Stimulated activated CD4-positive, alpha-beta T cell treated with anti-CD3 and anti-CD28 coated beads, TNF-alpha, amount 100 ng/mL, for 24 hours (primary cell): ENCODE data around the gene CARHSP1.
"Not testable (repeated sequence)": the region's sequence is repeated elsewhere in the genome, so short reads cannot be mapped to it uniquely, and the experiment has no call there.

Experiments
- DNase-seq, 3 experiments: peaks; one replicate each; pipeline ENCODE4 v3.0.0-alpha.2; 2020; ENCODE audit warnings: low read depth in 3 of 3

Gene CARHSP1

DNA sequence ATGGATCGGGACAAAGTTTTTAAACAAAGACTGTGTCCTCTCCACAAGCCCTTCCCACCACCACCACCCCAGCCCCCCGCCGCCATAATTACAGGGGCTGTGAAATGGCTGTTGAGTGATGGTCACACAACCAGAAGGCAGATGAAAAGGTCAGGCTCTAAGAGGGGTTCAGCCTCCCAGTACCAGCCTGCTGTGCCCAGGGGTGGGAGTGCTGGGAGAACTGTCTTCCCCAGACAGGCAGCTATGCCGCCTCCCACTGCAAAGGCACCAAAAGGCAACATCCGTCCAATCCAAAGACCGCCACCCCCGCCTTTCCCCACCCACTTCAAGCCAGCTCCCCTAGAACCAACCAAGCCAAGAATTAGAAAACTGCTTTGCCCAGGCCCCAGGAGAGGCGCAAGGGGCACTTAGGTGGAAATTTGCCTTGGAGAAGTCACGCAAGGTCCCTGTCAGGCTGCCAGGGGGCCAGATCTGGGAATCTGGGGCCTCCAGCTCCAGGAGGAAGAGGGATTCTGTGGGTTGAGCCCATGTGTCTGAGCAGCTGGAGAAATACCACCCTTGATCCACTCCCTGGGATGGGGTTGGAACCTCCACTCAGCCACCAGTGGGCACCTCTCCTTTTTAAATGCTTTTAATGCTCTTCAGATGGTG lies 14.4 kb downstream of the CARHSP1 start:
- DNase-seq: no peak

DNA sequence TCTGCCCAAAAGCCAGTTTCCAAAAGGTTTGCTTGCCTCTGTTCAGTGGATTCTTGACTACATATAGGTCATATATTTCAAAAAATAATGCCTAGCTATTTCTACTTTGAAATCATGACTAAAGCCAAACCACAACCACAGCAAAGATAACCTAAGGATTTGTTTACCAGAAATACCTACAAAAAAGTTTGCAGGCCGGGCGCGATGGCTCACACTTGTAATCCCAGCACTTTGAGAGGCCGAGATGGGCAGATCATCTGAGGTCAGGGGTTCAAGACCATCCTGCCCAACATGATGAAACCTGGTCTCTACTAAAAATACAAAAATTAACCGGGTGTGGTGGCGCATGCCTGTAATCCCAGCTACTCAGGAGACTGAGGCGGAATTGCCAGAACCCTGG lies 15.2 kb downstream of the CARHSP1 start:
- DNase-seq: no peak

DNA sequence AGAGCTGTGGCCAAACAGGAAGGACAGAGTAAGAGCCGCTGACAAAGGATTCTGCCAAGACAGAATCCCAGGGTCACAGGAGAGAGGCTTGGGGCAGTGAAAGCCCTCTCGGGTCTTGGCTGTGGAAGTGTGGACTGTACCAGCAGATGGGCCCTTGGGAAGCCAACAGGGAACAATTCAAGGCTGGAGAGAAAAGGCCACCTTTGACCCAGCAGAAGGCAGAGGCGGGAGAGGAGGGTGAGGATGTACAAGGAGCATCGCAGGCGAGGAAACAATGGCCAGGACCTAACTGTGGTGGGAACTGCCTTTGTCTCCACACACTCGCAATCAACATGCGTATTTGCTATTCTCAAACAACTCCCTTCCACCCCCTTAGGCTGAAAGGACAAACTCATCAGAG lies 15.7 kb downstream of the CARHSP1 start:
- DNase-seq: no peak

DNA sequence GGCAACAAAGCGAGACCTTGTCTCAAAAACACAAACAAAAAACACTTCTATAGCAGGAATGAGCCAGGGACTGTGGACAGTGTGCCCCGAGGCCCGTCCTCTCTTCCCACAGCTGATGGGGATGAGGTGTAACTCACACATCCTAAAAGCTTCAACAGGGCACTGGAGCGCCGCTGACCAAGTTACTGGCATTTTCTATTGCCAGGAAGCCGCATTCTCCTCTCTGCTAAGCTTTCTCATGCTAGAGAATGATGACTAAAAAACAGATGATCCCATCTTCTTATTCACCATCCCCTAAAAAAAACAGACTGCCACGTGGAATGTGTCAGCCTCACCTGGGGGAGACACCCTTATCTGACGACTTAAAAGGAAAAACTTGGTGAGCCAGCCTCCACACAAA lies 16.3 kb downstream of the CARHSP1 start:
- DNase-seq: no peak

DNA sequence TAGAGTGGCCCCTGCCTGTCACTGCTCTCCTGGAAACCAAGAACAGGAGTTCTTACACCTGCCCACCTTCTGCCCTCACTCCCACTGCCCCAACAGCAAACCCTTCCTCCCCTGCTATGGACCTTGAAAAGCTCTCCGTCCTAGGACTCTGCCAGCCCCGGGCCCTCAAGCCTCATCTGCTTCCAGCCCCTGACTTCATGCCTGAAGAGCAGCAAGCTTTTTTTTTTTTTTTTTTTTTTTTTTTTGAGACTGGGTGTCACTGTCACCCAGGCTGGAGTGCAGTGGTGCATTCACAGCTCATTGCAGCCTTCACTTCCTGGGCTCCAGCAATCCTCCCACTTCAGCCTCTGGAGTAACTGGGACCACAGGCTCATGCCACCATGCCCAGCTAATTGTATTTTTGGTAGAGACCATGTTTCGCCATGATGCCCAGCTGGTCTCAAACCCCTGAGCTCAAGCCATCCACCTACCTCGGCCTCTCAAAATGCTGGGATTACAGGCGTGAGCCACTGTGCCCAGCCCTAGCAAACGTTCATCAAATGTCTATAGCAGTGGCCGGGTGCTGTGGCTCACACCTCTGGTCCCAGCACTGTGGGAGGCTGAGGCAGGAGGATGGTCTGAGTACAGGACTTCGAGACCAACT lies 16.9 kb downstream of the CARHSP1 start:
- DNase-seq: no peak

DNA sequence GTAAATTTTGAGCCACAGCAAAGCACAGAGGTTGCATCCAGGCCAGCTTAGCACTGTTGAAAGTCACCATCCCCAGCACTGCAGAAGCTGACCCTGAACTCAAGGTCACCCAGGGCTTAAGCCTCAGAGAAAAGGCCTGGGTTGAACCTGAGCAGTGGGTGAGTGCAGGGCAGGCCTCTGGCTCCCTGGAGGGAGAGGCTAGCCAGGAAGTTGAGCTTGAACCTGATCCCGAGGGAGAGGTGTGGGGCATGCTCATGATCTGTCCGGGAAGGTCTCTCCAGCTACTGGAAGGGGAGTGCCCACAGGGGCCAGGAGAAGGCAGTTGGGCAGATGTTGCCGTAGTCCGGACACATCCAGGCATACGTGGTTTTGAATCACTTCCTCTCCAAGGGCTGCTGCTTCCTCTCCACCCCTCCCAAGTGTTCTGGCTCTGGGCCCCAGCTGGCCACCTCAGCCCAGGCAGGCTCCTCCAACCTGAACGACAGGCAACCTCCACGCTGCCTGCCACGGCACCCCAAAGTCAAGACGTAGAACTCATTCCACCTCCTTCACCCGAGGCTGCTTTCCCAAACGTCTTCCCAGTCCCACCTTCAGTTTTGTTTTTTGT lies 18.4 kb downstream of the CARHSP1 start:
- no peak for DNase-seq

DNA sequence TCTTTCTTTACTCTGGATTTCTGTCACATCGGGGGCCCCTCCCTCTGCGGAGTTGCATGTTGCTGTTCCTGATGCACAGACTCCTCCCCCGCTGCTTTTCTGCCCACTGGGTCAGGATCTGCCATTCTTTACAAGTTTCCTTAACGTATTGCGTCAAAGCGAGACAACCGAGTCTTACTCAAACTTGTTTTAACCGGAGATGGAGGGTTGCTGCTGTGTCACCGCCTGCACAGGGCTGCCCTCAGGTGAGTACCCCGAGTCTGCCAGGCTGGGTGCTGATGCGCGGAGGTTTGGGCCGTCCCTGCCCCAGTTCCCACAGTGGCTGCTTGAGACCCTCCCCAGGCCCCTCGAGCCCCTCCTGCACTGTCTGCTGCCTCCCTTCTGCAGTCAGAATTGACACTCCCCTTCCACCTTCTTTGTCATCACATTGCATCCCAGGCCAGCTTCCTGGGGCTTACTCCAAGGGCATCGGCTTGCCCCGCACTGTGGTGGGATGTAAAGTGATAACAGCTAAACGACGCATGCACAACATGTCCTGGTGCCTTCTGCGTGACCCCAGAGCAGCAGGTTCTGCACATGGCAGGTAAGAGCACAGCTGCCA lies 19.3 kb downstream of the CARHSP1 start:
- no peak for DNase-seq

DNA sequence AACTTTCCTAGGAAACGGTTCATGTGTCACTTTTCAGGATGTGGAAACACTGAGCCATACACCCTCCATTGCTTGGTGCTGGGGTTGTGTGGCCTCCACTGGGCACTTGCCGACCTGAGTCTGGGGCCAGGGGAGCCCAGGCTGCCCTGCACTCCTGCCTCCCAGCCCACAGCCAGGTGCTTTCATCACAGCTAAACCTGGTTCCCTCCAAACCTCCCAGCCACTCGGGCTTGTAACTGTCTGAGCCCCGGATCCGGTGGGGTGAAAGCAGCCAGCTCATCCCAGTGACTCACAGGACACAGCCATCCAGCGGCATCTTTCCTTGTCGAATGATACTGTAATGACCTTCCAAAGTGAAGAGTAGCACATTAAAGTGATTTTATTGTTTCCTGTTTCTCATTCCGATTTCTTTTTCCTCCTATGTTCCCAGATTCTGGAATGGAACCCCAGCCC lies 19.8 kb downstream of the CARHSP1 start:
- DNase-seq: no peak

DNA sequence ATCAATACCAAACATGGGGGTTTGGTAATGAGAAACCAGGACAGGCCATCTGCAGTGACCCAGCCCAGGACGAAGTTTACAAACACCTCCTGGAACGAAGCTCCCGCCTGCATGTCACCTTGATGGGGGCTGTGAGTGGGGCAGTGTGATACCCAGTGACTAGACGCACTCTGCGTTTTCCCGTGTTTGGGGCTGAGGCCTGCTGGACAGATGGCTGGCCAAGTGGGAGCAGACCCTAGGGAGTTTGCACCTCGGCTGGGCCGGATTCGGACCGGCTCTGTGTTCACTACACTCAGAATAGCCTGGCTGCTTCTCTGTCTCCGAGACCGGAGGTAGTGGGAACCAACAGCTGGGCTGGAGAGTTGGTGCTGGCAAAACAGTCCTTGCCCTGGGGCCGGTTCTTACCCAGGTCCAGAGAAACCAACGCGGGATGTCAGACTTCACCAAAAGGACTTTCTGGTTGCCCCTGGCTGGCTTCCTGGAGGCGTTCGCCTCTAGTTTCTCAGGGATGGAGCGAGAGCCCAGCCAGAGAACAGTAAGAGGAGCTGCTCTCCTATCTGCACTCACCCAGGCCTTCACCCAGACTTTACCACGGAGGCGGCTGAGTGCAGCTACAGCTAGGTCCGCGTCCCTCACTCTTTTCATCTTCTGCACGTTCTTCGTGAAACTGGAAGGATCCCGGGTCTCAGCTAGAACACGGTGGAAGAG lies 20.4 kb downstream of the CARHSP1 start:
- DNase-seq: no peak

DNA sequence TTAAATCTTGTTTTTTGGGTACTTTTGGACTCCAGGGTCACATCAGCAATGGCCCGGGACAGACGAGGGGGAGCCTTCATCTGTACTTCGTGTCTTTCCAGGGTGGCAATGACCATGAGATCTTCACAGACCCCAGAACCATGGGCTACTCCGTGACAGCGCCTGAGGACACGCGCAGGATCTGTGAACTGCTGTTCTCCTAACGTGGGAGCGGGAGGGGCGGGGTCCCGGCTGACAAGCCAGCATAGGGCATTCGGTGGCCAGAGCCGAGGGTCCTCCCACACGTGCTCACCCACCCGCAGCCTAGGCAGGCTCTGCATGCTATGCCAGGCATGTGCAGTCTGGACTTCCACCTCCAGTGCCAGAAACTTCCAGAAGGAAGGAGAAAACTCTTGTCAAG lies 21.2 kb downstream of the CARHSP1 start:
- no peak for DNase-seq

DNA sequence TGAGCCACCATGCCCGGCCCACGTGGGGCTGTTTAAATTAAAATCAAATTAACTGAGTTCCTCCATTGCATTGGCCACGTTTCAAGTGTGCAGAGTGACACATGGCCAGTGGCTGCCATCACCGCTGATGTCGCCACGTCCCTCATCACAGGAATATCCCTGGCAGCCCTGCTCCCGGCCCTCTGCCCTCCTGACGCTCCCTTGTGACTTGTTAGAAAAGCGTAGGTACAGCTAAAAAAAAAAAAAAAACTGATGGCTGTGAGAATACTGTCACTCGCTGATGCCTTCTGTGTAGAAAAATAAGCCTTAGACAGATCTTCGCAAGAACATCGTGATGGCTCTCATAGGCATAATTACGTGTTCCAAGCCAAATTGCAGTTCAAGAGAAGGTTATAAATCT lies 21.7 kb downstream of the CARHSP1 start:
- no peak for DNase-seq

DNA sequence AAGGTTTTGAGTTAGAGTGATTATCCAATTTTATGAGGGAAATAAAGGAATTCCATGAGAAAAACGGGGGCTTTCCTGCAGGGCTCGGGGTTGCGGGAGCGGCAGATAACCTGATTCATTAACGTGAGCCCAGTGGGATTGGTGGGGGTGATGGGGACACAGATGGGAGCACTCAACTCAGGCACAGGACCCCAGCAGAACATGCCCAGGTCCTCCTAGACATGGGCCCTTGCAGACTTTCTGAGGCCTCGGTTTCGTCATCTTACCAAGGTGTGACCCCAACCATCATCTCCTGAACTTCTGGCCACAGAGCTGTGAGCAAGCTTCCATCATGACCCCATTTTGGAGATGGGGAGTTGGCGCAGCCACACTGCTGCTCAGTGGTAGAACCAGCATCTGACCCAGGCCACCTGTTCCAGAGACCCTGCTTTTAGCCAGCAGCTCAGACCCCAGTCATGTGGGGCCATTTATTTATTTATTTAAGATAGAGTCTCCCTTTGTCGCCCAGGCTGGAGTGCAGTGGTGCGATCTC lies 22.3 kb downstream of the CARHSP1 start:
- DNase-seq: no peak

DNA sequence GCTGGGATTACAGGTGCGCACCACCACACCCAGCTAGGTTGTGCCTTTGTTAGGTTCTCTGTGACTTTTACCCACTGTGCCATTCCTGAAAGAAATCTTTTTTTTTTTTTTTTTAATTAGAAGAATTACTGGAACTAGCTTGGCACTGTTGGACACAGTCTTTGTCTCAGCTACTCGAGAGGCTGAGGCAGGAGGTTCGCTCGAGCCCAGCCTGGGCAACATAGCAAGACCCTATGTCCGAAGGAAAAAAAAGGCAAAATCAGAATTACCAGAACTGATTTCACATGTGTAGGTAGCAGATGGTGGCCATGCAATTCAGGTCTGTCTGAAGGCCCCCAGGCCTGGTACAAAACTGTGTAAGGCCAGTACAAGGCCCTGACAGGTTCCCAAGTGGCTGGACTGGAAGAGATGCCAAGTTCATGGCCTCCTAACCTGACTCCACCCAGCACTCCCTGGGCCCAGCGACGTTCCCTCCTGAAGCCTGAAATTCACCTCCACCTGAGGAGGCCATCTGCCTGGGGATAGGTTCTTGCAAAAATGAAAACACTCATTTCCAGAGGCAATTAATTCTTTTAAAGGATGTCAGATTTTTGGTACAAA lies 23.0 kb downstream of the CARHSP1 start:
- no peak for DNase-seq

DNA sequence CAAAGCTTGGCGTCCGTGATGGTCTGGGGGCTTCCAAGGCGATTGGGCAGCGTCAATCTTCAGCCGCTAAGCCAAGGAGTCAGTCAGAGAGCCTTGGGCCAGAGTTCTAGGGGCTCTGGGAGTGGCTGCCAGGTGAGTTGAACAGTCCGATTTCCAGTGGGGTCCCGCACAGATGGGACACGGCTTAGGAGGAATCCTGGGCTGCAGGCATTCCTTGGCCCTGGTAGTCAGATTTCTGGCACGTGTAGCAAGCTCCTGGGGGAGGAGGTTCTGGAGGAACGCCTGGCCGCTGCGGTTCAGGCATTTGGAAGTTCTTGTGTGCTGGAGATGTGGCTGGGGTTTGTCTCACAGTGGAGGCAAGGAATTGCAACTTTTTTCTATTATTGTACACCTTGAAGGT lies 25.5 kb downstream of the CARHSP1 start:
- DNase-seq: not testable (repeated sequence)

DNA sequence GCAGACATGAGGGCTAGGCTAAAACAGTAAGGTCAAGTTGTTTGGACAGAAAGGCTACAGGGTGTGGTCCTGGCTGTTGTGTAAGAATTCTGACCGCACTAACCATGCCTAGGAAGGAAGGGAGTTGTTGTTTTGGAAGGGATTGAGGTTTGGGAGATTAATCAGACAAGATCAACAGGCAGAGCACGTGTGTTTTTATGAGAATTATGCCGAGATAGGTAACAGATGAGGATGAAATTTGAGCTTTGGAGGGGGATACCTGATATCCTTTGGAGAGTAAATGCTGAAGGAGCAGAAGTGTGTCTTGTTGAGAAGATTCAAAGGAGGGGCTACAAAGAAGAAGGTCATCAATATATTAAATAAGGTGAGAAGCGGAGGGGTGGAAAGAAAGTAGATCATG lies 26.8 kb downstream of the CARHSP1 start:
- not testable (repeated sequence) for DNase-seq

DNA sequence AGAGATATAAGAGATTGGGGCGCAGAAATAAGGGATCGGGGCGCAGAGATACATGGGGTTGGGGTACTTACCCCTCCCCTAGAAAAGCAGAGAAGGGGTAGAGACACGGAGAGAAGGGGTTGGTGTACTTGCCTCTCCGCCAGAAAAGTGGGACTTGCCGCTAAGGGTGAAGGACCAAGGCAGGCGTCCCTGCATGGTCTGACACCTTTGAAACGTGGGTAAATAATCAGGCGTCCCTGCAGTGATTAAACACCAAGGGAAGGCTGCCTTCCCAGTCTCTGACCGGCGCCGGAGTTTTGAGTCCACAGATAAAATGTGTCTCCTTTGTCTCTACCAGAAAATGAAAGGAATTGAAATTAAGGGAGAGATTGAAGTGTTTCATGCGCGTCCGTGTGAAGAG lies 31.2 kb downstream of the CARHSP1 start:
- not testable (repeated sequence) for DNase-seq

DNA sequence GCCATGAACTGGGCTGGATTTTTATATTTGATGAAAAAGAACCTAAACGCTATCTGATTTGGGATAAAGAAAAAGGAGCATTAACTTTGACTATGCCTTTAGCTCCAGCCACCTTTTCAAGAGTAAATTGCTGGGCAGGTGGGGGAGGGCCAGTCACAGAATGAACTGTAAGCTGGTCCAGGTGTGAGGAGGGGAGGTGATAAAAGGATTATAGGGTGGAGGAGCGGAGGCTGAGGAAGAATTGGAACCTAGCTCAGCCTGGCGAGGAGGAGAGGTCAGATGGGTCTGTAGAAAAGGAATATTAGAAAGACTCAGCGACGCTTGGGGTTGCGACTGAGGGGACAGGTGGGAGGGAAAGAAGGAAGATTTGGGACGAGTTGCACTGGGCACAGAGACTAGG lies 32.0 kb downstream of the CARHSP1 start:
- DNase-seq: not testable (repeated sequence)

DNA sequence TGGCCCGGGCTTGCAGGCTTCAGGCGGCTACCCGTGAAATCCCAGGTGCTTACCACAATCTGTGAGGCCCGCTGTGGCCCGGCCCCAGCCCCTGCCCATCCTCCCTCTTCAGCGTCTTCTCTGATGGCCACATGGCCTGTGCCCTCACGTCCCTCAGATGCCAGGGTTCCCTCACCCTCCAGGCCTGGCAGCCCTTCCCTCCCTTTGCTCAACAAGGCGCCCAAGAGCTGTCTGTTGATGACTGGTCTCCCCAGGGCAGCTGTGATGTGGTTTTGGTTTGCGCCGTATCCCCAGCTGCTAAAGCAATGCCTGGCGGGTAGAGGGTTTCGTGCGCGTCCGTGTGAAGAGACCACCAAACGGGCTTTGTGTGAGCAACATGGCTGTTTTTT lies 36.1 kb downstream of the CARHSP1 start:
- no peak for DNase-seq

DNA sequence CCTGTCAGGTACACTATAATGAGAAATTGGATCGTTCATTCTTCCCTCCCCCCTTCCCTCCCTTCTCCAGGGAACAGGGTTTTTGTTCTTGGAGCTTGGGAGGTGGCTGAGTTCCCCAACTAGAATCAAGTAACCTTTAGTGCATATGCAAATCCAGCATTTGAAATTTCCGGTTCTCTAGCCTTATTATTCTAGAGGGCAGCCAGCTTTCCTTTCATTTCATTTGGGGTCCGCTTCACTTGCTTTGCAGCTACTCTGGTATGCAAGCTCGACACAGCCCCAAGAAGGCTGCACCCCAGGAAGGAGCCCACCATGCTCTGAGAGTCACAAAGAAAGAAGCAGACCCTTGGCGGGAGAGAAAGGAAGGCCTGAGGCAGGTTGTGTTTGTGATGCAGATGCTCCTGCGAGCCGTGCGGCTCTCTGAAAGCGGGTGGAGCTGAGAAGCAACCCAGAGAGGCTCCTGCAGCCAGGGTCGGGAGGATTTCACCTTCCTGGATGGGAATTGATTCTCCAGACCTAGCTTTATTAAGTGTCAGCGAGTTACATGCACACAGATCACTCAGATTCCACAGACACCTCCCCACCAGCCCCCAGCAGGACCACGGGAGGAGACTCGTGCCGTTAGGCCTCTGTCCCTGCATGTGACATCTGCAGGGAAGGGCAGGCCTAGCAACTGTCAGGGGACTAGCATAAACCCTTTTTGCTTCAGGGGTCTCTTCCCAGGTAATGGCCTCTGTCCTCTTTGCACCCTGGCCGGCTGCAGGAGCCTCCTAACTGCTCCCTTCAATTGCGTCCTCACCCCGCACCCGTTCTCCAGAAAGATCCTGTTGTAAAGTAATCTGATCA lies 36.7 kb downstream of the CARHSP1 start:
- DNase-seq: no peak

DNA sequence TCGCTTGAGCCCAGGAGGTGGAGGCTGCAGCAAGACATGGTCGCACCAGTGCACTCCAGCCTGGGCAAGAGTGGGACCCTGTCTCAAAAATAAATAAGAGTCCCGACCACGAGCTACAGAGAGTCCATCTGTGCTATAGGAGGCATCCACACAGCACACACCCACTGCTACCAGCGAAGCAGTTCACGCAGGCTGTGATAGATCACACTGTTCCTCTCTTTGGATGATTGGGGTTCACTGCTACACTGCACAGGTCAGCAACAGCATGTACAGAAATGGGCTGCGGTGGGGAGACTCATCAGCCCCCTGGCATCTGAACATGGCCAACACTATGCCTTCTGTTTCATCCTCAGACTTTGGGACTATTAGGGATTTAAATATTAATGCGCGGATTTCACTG lies 37.4 kb downstream of the CARHSP1 start:
- DNase-seq: no peak
